ENCODE data around the gene ACTN4.

ACTN4 gene

DNA sequence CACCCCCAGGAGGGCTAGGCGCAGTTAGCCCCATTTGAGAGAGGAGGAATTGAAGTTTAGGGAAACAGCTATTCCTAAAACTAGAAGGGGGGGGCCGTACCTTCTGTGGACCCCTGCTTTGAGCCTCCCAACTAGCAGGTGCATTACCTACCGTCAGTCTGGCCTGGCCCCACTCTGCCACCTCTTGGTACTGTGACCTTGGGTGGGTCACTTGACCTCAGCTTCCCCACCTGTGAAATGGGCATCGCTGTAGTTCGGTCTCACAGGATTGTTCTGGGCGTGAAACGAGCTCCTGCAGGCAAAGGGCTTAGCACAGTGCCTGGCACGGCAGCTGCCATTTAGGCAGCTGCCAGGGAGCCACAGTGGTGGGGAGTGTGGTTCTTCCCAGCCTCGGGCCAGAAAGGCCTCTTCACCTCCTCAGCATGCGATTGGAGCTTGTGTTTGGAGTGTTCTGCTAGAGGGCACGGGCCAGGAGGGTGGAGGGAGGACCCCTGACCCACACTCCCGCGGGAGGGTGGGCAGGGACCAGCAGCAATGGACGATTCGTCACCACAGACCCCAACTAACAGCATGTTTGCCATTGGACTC, 64.8 kb downstream of the ACTN4 start:
- no peak for DNase-seq

DNA sequence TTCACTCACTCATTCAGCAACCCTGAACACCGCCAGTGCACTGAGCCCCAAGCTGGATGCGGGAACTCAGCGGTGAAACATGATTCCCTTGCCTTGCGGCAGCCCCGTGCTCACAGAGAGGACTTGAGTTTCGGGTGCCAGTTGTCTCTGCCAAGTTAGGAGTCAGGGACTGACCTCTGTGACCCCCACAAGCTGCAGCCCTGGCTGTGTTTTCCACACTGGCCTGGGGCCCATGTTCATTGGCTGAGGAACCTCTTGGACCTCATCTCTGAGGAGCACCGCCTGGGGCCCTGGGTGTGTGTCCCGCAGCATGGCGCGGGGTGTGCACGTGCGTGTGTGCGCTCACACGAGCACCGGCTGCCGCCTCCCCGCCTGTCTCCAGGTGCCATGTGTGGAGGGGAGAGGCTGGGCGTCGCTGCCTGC, 65.8 kb downstream of the ACTN4 start:
- no peak for DNase-seq

DNA sequence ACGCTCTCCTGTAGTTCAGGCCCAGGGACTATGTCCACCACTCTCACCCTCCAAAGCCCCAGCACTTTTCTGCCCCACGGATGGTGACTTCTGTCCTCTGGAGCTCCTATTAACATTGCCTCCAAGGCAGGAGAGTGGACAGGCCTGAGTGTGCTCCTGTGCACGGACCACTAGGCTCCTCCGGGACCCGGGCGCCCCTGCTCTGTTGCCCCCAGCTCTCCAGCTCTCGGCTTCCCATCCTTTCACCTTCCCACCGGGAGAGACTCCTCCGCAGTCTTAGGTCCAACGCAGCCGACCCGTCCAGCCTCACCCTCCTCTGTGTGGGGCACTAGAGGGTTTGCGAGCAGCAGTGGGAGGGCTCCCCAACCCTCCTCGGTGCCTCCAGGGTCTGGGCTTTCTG, 66.4 kb downstream of the ACTN4 start:
- no peak for DNase-seq

DNA sequence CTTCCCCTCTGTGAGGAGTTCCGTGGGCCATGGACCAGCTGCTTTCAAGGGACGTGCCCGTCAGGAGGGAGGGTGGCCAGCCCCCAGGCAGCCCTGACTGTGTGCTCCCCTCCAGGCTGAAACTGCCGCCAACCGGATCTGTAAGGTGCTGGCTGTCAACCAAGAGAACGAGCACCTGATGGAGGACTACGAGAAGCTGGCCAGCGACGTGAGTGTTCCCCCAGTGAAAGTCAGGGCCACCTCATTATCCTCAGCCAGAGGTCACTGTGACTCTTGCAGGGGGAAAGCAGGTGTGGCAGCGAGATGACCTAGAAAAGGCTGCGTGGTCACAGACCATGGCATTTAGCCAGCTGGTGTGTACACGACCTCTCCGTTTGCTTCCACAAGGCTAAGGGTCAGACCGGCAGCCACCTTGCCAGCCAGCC, 66.9 kb downstream of the ACTN4 start:
- no peak for DNase-seq

DNA sequence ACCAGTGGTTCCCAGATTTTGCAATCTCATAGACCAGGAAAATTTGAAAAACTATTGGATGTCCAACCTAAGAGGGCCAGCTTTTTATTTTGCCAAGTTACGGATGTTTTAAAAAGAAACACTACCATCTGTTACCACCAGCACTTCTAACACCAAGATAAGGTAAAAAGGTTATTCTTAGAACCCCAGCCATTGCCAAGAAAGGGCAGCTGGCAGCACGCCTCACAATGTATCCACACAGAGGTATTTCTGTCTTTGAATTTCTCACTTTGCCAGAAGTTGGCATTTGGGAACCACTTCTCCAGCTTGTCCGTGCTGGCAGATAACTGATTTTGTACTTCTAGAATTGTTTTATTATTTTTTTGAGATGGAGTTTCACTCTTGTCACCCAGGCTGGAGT, 68.1 kb downstream of the ACTN4 start:
- DNase-seq: no peak

DNA sequence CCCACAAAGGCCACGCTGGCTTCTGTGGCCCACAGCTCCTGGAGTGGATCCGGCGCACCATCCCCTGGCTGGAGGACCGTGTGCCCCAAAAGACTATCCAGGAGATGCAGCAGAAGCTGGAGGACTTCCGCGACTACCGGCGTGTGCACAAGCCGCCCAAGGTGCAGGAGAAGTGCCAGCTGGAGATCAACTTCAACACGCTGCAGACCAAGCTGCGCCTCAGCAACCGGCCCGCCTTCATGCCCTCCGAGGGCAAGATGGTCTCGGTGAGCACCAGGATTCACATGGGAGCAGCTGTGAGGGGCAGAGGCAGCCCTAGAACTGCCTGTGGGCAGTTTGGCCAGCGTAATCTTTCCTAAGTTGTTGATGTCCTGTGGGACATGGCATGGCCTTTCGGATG, 69.6 kb downstream of the ACTN4 start:
- no peak for DNase-seq

DNA sequence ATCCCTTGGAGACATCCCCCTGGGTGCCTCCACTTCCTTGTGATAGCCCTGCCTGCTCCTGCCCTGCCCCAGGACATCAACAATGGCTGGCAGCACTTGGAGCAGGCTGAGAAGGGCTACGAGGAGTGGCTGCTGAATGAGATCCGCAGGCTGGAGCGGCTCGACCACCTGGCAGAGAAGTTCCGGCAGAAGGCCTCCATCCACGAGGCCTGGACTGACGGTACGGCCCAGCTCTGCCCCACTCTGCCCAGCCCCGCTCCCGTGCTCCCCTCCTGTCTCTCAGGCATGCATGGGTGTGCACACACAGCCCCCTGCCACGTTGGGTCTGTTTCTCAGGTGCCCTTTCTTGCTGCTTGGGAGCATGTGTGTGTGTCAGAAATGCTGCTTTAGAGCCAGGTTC, 70.4 kb downstream of the ACTN4 start:
- no peak for DNase-seq

DNA sequence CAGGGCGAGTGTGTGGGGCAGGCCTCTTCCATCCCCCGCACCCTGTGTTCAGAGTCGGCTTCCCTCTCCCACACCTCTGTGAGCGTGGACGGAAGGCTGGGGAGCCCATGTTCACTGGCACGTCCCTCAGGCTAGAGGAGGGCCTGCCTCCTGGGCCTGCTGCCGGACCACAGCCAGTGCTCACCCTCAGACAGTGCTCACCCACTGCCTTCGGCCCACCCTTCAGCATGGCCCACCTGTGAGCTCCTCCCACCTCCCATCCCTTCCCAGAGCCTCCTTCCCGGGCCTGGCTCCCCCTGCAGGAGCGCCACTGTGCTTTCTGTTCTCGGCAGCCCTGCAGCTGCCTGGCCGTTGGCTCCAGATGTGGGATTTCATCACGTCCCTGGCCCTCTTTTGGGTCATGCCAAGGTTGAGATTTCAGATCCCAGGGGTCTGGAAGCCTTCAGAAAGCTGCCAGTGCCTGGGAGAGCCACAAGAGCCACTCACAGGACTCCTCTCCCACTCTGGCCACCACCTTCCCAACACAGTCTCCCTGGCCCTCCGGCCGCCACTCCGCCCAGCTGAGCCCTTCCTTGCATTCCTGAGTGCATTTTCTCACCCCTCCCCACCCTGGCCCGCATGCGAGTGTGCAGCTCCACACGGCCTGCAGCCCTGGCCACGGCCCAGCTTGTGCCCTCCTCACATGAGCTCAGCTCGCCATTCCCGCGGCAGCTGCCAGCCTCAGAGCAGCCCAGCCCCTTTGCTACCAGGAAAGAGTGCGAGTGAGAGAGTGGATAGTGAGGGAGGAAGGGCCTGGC, 71.5 kb downstream of the ACTN4 start:
- DNase-seq: no peak

DNA sequence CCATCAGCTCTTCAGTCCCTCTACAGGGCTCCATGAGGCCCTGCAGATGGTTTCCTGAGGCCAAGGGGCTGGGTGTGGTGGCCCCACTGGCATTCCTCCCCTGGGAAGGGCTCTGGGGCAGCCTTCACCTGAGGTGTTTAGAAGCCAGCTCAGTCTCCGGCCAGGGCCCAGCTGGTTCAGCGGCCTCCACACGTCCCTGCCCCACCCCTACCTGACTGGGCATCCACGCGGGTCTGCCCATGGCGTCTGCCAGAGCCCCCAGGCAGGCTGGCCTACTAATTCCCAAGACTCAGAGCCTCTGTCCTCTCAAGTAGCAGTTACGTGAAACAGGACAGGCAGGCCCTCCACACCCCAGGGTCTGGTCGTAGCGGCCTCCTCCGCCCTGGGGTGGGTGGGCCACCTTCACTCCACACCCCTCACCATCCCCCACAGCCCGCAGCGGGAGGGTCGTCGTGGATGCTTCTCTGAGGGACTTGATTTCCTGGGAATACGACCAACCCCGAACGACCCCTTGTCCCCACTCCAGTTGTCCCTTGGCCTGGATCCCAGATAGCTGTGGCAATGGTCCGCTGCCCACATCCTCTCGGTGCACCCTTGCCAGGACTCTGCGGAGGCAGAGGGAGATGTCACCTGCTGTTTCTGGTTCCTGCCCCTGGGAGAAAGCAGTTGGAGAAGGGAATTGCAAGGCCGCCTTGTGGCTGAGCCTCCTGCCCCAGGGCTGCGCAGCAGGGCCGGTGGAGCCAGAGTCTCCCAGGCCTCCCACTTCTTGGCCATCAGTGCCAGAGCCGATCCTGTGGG, 72.5 kb downstream of the ACTN4 start:
- DNase-seq: no peak

DNA sequence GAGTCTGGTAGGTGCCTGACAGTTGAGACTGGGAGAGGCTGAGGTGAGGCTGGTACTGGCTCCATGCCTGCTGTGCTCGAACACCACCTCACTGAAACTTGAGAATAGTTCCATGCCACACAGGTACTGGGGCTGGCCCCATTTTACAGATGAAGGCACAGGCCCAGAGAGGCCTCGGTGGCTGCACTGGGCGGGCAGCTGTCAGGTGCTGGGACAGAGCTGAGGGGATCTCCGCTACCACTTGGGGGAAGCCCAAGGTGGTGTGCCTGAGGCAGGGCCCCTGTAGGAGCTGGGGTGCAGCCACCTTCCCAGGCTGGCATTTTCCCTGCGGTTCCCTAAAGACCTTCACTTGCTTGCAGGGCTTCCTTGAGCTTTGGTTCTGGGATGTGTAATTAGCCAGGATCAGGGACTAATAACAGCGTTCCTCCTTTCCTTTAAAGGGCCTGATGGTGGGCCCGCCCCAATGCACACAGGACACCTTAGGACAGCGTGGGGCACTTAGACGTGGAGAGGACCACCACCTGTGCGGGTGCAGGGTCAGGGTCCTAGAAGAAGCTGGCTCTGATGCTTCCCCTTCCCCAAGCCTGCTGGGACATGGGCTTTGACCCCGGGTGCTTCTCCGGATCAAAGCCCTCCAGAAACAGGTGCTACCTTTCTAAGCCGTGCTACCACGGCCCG, 73.2 kb downstream of the ACTN4 start:
- no peak for DNase-seq

DNA sequence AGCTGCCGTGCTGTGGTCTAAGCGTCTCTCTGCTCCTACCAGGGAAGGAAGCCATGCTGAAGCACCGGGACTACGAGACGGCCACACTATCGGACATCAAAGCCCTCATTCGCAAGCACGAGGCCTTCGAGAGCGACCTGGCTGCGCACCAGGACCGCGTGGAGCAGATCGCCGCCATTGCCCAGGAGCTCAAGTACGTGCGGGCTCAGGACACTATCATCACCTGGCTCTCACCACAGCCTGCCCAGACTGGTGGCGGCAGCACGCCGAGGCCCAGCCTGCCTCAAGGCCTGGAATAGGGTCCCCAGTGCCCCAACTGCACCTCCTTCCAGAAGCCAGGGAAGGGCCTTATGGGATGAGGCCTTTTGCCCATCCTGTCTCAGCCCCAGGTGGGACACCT, 74.0 kb downstream of the ACTN4 start:
- DNase-seq: no peak

DNA sequence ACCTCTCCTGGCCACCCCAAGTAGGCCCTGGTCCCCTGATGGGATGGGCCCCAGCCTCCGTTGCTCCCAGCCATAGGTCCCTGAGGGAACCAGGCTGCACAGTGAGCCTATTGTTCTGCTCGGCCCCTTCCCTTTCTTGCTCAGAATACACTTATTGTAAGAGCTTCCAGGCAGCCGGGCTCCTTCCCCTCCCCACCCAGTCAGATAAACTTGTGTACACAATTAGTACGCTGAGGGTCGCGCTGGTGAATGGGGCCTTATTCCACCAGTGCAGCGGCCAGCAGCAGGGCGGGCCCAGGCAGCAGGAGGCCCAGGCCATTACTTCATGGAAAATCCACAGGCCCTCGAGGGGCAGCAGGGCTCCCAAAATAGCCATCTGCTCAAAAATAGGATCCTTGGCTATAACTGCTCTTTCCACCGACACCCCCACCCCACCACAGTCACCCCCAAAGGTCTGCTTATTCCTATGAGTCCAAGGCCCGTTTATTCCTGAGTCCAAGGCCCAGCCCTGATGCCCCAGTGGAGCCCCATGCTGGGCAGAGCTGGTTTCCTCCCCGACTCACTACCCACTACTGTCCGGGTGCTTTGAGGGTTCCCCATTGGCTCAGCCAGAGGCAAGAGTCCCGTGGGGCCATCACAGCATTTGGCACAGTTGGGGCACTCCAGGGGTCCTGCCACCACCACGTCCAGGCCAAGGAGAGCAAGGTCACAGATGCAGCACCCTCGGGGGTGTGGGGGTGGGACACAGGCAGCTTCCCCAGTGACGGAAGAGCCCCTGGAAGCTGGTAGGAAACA, 74.7 kb downstream of the ACTN4 start:
- DNase-seq: no peak

DNA sequence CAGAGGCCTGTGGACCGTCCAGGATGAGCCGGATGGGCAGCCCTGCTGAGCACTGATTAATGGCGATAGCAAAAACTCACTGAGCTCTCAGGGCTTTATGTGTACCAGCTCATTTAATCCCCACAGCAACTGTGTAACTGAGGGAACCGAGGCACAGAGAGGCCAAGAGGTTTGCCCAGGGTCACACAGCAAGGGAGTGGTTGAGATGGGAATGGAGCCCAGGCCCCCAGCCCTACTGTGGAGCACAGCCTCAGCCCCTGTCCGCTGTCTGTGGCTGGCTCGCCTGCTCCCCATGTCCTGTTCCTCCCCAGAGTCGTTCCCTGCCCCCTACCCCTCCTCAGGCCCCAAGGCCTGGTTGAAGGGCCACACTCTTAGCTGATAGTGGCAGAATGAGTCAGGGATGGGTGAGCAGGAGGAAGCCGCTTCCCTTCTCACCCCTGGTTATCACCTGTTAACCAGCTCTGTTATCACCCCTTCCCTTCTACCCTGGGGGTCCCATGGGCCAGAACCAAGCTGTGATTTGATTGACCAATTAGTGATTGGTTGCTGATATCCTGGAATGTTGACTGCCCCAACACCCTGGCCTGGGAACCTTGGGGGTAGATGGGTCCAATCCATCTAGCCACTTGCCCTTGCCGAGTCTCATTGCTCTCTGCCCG, 75.6 kb downstream of the ACTN4 start:
- no peak for DNase-seq

DNA sequence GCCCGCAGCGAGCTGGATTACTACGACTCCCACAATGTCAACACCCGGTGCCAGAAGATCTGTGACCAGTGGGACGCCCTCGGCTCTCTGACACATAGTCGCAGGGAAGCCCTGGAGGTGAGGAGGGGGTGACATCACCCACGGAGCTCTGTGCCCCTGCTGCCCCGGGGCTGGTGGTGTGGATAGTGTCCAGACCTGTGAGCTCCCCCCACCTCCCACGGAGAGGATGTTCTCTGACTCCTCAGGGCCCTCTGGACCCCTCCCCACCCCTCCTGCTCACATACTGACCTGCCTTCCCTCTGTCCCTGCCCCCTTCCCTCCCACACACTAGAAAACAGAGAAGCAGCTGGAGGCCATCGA, 76.1 kb downstream of the ACTN4 start:
- DNase-seq: no peak

DNA sequence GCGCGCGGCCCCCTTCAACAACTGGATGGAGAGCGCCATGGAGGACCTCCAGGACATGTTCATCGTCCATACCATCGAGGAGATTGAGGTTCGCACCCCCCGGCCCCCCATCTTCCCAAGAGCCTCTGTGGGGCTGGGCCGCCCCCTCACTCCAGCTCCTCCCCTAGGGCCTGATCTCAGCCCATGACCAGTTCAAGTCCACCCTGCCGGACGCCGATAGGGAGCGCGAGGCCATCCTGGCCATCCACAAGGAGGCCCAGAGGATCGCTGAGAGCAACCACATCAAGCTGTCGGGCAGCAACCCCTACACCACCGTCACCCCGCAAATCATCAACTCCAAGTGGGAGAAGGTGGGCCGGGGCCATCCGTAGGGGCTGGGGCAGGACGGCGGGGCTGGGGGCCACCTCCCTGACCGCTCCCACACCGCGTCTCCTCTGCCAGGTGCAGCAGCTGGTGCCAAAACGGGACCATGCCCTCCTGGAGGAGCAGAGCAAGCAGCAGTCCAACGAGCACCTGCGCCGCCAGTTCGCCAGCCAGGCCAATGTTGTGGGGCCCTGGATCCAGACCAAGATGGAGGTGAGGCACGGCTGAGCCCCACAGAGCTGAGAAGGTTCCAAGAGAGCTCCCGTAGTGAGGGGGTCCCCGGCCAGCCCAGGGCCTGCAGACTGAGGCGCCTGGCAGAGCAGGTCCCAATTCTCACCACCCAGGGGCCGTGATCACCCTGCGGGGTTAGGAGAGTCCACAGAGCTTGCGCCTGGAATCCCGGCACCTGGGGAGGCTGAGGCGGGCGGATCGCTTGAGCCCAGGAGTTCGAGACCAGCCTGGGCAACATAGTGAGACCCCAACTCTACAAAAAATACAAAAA, 76.8 kb downstream of the ACTN4 start:
- no peak for DNase-seq

DNA sequence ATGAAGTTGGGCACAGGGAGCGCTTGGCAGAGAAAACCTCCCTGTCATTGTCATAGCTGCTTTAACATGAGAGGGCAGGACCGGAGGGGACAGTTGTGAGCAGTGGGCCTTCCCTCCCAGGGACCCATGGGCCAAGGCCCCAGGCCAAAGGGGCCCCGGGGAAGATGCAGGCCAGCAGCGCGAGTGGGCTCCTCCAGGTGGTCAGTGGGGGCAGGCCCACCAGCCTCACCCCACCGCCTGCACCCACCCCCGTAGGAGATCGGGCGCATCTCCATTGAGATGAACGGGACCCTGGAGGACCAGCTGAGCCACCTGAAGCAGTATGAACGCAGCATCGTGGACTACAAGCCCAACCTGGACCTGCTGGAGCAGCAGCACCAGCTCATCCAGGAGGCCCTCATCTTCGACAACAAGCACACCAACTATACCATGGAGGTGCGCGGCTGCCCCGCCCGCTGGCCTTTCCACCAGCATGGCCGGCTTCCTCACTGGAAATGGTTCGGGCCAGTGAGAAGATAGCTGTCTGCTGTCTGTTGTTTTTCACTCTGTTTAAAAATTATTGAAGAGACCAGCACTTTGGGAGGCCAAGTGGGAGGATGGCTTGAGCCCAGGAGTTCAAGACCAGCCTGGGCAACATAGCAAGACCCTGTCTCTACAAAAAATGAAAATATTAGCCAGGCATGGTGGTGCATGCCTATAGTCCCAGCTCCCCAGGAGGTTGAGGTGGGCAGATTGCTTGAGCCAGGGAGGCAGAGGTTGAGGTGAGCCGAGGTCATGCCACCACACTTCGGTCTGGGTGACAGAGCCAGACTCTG, 78.2 kb downstream of the ACTN4 start:
- DNase-seq: no peak

DNA sequence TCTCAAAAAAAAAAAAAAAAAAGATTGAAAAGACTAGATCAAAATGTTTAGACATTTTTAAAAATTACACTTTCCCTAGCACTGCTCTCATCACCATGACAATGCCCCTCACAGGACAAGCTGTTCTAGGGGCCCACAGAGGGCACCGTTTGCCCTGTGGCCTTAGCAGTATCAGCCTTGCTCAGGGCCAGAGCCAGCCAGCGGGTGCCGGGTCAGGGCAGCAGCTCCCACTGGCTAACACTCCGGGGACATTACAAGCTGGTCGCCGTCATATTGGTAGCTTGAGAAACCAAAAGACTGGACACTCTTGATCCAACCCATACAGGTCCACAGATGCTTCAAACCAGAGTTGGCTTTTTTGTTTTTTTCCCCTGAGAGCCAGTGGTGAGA, 78.8 kb downstream of the ACTN4 start:
- no peak for DNase-seq

DNA sequence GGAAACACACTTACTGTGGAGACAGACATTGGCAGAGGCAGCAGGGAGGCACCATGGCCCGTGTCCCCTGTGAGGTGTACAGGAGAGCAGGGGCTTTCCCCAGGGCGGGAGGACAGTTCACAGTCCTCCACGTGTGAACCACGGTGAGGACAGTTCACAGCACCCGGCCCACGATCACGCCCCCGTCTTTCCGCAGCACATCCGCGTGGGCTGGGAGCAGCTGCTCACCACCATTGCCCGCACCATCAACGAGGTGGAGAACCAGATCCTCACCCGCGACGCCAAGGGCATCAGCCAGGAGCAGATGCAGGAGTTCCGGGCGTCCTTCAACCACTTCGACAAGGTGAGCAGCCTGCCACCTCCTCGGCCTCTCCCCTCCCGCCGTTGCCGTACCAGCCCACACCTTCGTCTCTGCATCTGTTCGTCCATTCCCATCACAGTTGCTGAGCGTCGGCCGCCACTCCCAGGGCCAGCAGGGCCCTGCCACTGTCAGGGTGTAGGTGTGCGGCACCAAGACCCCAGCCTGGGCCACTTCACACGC, 79.4 kb downstream of the ACTN4 start:
- no peak for DNase-seq

DNA sequence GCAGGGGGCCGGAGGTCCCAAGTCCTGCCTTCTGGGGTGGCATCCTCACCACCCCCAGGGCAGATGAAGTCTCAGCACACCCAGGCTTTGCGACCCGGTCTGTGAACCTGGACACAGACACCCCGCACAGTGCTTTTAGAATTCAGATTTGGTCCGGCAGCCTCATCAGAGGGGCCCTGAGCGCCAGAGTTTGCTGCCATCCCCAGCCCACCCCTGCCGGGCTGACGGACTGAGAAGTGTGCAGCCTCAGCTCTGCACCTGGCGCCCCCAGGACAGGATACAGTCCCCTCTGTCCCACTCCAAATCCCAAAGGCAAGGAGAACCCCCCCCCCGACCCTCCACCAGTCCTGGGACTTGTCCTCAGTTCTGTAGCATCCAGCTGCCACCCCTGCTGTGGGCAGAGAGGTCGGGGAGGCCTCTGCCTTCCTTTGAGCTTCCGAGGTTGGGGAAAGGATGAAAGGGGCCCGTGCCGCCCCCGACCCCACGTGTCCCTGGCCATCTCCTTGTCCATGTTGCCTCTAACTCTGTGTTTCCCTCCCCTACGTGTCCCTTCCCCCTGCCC, 79.9 kb downstream of the ACTN4 start:
- DNase-seq: no peak
